ENCODE results near the gene TAB2. TPM values are rescaled to one million over a fixed set of nuclear protein-coding genes. Genes with fewer than 3 reads are reported as not detected.

TAB2 gene, protein sequence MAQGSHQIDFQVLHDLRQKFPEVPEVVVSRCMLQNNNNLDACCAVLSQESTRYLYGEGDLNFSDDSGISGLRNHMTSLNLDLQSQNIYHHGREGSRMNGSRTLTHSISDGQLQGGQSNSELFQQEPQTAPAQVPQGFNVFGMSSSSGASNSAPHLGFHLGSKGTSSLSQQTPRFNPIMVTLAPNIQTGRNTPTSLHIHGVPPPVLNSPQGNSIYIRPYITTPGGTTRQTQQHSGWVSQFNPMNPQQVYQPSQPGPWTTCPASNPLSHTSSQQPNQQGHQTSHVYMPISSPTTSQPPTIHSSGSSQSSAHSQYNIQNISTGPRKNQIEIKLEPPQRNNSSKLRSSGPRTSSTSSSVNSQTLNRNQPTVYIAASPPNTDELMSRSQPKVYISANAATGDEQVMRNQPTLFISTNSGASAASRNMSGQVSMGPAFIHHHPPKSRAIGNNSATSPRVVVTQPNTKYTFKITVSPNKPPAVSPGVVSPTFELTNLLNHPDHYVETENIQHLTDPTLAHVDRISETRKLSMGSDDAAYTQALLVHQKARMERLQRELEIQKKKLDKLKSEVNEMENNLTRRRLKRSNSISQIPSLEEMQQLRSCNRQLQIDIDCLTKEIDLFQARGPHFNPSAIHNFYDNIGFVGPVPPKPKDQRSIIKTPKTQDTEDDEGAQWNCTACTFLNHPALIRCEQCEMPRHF
- total RNA-seq = 100 to 1,000 TPM; 108 to 116 TPM
- 10 to 100 TPM; 27.0 to 28.9 TPM for polyA plus RNA-seq

DNA sequence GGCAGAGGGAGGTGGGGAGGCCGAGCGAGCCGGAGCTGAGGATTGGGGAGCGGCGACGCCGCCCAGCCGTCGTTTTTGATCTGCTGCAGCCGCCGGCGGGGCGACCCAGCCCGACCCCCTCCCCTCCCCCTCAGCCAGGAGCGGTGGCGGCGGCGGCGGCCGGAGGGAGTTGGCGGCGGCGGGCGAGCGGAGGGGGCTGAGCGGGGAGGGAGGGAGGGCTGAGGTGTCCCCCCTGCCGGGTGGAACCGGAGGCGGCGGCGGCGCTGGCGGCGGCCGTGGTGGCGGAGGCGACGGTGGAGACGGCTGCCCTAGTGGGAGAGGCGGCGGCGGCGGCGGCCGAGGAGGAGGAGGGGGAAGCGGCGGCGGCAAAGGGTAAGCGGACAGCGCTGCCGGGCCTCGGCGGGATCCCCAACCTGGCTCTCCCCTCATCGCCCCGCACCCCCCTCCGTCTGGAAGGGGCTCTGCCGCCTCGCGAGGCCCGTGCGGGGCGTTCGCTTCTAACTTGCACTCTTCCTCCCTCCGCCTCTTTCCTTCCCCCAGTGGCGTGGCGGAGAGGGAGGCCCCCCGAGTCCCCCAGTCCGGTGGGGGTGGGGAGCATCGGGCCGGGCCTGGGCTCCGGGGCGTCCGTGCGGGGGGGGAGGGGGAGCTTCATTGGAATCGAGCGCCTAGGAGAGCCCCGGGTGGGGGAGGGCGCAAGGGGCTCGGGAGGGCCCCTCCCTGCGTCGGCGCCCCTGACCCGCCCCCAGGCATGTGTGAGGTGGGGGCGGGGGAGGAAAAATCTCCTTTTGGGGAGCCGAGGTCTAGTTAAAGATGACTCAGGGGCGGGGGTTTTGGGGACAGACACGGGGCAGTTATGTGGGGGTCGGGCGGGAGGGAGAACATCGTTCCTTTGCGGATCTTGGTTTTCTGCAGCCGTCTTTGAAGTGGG is at the start of gene TAB2:
TAB2 (plus strand) TSS at position 69 of the 928 bp plus-strand sequence. CDS start 52,286 bp downstream, outside the sequence.
- Mint-ChIP-seq H3K36me3 (peaks cover 0 to 17% of the 10 kb centered on the region in 2 donors), H3K4me3 (peak within 1 kb of the TSS; percentile 88 to 97 (median 94)), H3K27me3 (no peaks in the 10 kb centered on the region), H3K27ac (peak within 1 kb of the TSS; percentile 90 to 97 (median 95)), H3K4me1 (peaks cover 22 to 49% (median 32%) of the 10 kb centered on the region in 4 donors), H3K9me3 (no peaks in the 10 kb centered on the region)
- intact Hi-C loops (cut with micrococcal nuclease) = loop anchor here (1.0 to 10.0 kb wide), 9 partner anchors 47 to 236 kb away; partner anchors contain the start of gene PPIL4
- no peaks in the 10 kb centered on the region for H3K27me3 ChIP-seq (ENCODE audit: insufficient read depth, low read length)
- H3K27ac ChIP-seq (ENCODE audit: low read depth, low read length) = peak within 1 kb of the TSS; percentile 86
- ChIA-PET POLR2A (ENCODE audit: partially characterized antibody) (interaction anchor here (0.6 to 4.1 kb wide), 41 partner anchors 7 to 286 kb away, joined by 3 to 29 read pairs (median 5); partner anchors contain the start of gene PPIL4), CTCF (ENCODE audit: partially characterized antibody) (interaction anchor here (0.8 to 3.2 kb wide), 4 partner anchors 114 to 233 kb away, joined by 3 to 11 read pairs (median 6); no protein-coding TSS in a partner anchor)
- no peaks in the 10 kb centered on the region for H3K9me3 ChIP-seq (ENCODE audit: control insufficient read depth in 1 of 2, low read length in 2 of 2)
- peak within 1 kb of the TSS; percentile 79 to 91 for H3K4me3 ChIP-seq (ENCODE audit: low read length in 2 of 2)
- DNase-seq = peak; percentile 56 to 89 (median 64)
- H3K36me3 ChIP-seq (ENCODE audit: insufficient read depth, low read length) = no peaks in the 10 kb centered on the region
- H3K4me1 ChIP-seq (ENCODE audit: insufficient read depth, low read length) = peaks cover 42% of the 10 kb centered on the region

DNA sequence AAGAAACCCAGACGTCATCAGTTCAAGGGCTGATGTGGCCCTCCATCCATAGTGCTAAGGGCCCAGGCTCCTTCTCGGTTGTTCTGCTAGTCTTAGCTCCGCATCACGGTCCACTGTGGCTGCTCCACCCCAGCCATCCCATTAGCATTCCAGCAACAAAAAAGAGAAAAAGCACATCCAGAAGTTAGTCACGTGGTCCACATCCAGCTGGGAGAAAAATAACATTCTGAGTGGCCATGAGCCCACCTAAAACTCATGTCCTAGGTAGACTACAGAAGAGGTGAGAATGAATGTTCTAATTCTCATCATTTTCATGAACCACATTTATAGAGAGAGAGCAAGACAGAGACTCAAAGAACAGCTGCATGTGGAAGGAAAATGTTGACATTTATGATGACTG is 49.4 kb upstream of the TAB2 start:
- peaks cover 0 to 3% (median 0%) of the 10 kb centered on the region in 8 donors for H3K9me3 Mint-ChIP-seq
- Histone ChIP-seq H3K9me3 (ENCODE audit: control insufficient read depth in 1 of 2, low read length in 2 of 2) (no peaks in the 10 kb centered on the region), H3K36me3 (ENCODE audit: insufficient read depth, low read length) (no peaks in the 10 kb centered on the region), H3K27me3 (ENCODE audit: insufficient read depth, low read length) (no peaks in the 10 kb centered on the region), H3K4me3 (ENCODE audit: low read length in 2 of 2) (no peak overlapping the region), H3K27ac (ENCODE audit: low read depth, low read length) (no peak overlapping the region), H3K4me1 (ENCODE audit: insufficient read depth, low read length) (peaks cover 44% of the 10 kb centered on the region)
- H3K27ac Mint-ChIP-seq = no peak overlapping the region
- no peak overlapping the region for H3K4me3 Mint-ChIP-seq
- H3K36me3 Mint-ChIP-seq = peaks cover 0 to 1% of the 10 kb centered on the region in 2 donors
- intact Hi-C loops (cut with micrococcal nuclease) = no loop called here
- H3K27me3 Mint-ChIP-seq = no peaks in the 10 kb centered on the region
- ChIA-PET POLR2A (ENCODE audit: partially characterized antibody) (interaction anchor here (0.8 to 1.5 kb wide), 2 partner anchors 10 to 60 kb away, joined by 3 to 4 read pairs; no protein-coding TSS in a partner anchor), CTCF (ENCODE audit: partially characterized antibody) (interaction anchor here (0.8 to 1.6 kb wide), 3 partner anchors 18 to 164 kb away, joined by 3 to 5 read pairs (median 3); no protein-coding TSS in a partner anchor)
- no peak for DNase-seq
- peaks cover 29 to 57% (median 42%) of the 10 kb centered on the region in 4 donors for H3K4me1 Mint-ChIP-seq

- CTCF ChIA-PET (ENCODE audit: partially characterized antibody) = interaction anchor here (1.6 kb wide), 1 partner anchor 18 kb away, joined by 3 read pairs; no protein-coding TSS in a partner anchor
- H3K36me3 Mint-ChIP-seq = peaks cover 0 to 1% of the 10 kb centered on the region in 2 donors
- H3K27ac Mint-ChIP-seq = no peak overlapping the region
- Histone ChIP-seq H3K27ac (ENCODE audit: low read depth, low read length) (no peak overlapping the region), H3K4me1 (ENCODE audit: insufficient read depth, low read length) (peaks cover 45% of the 10 kb centered on the region), H3K9me3 (ENCODE audit: control insufficient read depth in 1 of 2, low read length in 2 of 2) (no peaks in the 10 kb centered on the region), H3K4me3 (ENCODE audit: low read length in 2 of 2) (no peak overlapping the region), H3K27me3 (ENCODE audit: insufficient read depth, low read length) (no peaks in the 10 kb centered on the region), H3K36me3 (ENCODE audit: insufficient read depth, low read length) (no peaks in the 10 kb centered on the region)
- POLR2A ChIA-PET (ENCODE audit: partially characterized antibody) = interaction anchor here (1.5 kb wide), 1 partner anchor 59 kb away, joined by 4 read pairs; no protein-coding TSS in a partner anchor
- intact Hi-C loops (cut with micrococcal nuclease) = no loop called here
- DNase-seq = no peak
- H3K27me3 Mint-ChIP-seq = no peaks in the 10 kb centered on the region
- no peak overlapping the region for H3K4me3 Mint-ChIP-seq
- H3K9me3 Mint-ChIP-seq = peaks cover 0 to 3% (median 0%) of the 10 kb centered on the region in 8 donors
- peaks cover 33 to 58% (median 46%) of the 10 kb centered on the region in 4 donors for H3K4me1 Mint-ChIP-seq
These were observed 48.7 kb upstream of the TAB2 start for GRCh38 chr6:149268768-149269167.

GRCh38 chr6:149270616-149271015 is 46.9 kb upstream of the TAB2 start:
- Mint-ChIP-seq H3K4me3 (peak overlapping the region in 1 of 8 donors; percentile 1), H3K9me3 (peaks cover 0 to 3% (median 0%) of the 10 kb centered on the region in 8 donors), H3K27me3 (no peaks in the 10 kb centered on the region), H3K4me1 (peaks cover 25 to 47% (median 37%) of the 10 kb centered on the region in 4 donors), H3K27ac (peak overlapping the region in 3 of 7 donors; percentile 24 to 73 (median 60)), H3K36me3 (peaks cover 0 to 1% of the 10 kb centered on the region in 2 donors)
- Histone ChIP-seq H3K36me3 (ENCODE audit: insufficient read depth, low read length) (no peaks in the 10 kb centered on the region), H3K4me1 (ENCODE audit: insufficient read depth, low read length) (peaks cover 27% of the 10 kb centered on the region), H3K27ac (ENCODE audit: low read depth, low read length) (no peak overlapping the region), H3K27me3 (ENCODE audit: insufficient read depth, low read length) (no peaks in the 10 kb centered on the region), H3K4me3 (ENCODE audit: low read length in 2 of 2) (no peak overlapping the region), H3K9me3 (ENCODE audit: control insufficient read depth in 1 of 2, low read length in 2 of 2) (no peaks in the 10 kb centered on the region)
- POLR2A ChIA-PET (ENCODE audit: partially characterized antibody) = interaction anchor here (1.2 to 1.7 kb wide), 5 partner anchors 9 to 46 kb away, joined by 3 to 10 read pairs (median 5); partner anchors contain the start of gene TAB2
- DNase-seq = no peak
- CTCF ChIA-PET (ENCODE audit: partially characterized antibody) = interaction anchor here (1.5 kb wide), 1 partner anchor 9 kb away, joined by 5 read pairs; no protein-coding TSS in a partner anchor
- intact Hi-C loops (cut with micrococcal nuclease) = no loop called here

DNA sequence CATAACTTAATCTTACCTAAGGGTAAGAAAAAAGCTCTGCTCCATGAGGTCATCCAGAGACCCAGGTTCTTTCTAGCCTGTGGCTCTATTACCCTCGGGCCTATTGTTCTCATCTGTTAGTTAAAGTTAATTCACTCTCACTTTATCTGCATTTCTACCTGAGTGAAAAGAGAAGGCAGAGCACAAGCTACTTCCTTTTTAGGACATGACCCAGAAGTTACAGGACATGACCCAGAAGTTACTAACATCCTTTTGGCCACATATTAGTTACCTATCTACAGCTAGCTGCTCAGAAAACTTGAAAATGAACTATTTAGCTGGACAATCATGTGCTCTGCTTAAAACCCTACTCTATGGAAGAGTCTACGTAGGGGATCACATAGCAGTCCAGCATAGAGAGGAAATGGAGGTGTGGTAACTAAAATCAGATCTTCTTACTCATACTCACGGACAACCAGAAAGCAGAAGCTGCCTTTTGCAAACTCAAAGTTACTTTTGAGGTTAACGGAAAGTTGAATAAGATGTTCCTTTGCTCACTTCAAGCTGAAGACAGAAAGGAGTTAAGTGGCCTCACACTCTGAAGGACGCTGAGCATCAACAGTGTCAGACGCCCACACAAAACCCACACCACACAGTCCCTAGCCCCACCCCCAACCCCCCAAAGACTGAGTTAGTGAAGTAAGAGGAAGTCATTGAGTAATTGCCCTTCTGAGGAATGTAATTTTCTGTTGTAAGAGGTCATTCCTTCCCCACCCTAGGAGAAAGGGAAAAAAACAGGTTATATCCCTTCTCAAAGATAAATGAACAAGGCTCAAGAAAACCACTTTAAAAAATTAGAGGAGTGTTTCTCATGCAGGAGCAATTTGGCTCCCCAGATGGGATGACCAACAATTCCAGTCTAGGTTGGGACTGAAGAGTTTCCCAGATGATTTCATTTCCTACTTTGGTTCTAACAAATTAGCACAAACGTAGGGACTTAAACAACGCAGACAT is 45.9 kb upstream of the TAB2 start:
- Mint-ChIP-seq H3K27ac (peak overlapping the region; percentile 68 to 93 (median 87)), H3K4me1 (peaks cover 23 to 41% (median 32%) of the 10 kb centered on the region in 4 donors), H3K9me3 (peaks cover 0 to 3% (median 0%) of the 10 kb centered on the region in 8 donors), H3K4me3 (peak overlapping the region in 7 of 8 donors; percentile 57 to 79 (median 76)), H3K36me3 (peaks cover 0 to 1% of the 10 kb centered on the region in 2 donors), H3K27me3 (no peaks in the 10 kb centered on the region)
- Histone ChIP-seq H3K4me1 (ENCODE audit: insufficient read depth, low read length) (peaks cover 24% of the 10 kb centered on the region), H3K36me3 (ENCODE audit: insufficient read depth, low read length) (no peaks in the 10 kb centered on the region), H3K4me3 (ENCODE audit: low read length in 2 of 2) (peak overlapping the region in 1 of 2 donors; percentile 3), H3K27me3 (ENCODE audit: insufficient read depth, low read length) (no peaks in the 10 kb centered on the region), H3K9me3 (ENCODE audit: control insufficient read depth in 1 of 2, low read length in 2 of 2) (no peaks in the 10 kb centered on the region), H3K27ac (ENCODE audit: low read depth, low read length) (no peak overlapping the region)
- ChIA-PET POLR2A (ENCODE audit: partially characterized antibody) (interaction anchor here (0.7 to 1.7 kb wide), 7 partner anchors 9 to 45 kb away, joined by 3 to 10 read pairs (median 4); partner anchors contain the start of gene TAB2), CTCF (ENCODE audit: partially characterized antibody) (interaction anchor here (1.1 to 1.2 kb wide), 4 partner anchors 9 to 161 kb away, joined by 3 to 5 read pairs (median 4); no protein-coding TSS in a partner anchor)
- peak; percentile 13 to 50 (median 21) for DNase-seq
- intact Hi-C loops (cut with micrococcal nuclease) = no loop called here
